ENCODE measurements around the gene RAB40A. TPM values are rescaled to one million over a fixed set of nuclear protein-coding genes. Genes with fewer than 3 reads are reported as not detected.

Gene RAB40A
- total RNA-seq, 1 experiment from 2014 or later: 0.17 TPM

- no peak overlapping the region for H3K4me3 Mint-ChIP-seq
- no peak overlapping the region for H3K27ac Mint-ChIP-seq
- H3K9me3 Mint-ChIP-seq: no peaks in the 10 kb centered on the region
- DNase-seq (ENCODE audit: low spot score): no peak
- H3K4me1 Mint-ChIP-seq: no peaks in the 10 kb centered on the region
- H3K27me3 Mint-ChIP-seq (ENCODE audit: low read depth): peaks cover 4% of the 10 kb centered on the region; the same call in 1 of the 2 replicates
- no peaks in the 10 kb centered on the region for H3K36me3 Mint-ChIP-seq
- ATAC-seq: no peak
- CTCF ChIA-PET: no interaction called here
- POLR2A ChIA-PET: no interaction called here
- TF ChIP-seq, protein P1, sequence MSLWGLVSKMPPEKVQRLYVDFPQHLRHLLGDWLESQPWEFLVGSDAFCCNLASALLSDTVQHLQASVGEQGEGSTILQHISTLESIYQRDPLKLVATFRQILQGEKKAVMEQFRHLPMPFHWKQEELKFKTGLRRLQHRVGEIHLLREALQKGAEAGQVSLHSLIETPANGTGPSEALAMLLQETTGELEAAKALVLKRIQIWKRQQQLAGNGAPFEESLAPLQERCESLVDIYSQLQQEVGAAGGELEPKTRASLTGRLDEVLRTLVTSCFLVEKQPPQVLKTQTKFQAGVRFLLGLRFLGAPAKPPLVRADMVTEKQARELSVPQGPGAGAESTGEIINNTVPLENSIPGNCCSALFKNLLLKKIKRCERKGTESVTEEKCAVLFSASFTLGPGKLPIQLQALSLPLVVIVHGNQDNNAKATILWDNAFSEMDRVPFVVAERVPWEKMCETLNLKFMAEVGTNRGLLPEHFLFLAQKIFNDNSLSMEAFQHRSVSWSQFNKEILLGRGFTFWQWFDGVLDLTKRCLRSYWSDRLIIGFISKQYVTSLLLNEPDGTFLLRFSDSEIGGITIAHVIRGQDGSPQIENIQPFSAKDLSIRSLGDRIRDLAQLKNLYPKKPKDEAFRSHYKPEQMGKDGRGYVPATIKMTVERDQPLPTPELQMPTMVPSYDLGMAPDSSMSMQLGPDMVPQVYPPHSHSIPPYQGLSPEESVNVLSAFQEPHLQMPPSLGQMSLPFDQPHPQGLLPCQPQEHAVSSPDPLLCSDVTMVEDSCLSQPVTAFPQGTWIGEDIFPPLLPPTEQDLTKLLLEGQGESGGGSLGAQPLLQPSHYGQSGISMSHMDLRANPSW (CRISPR knock-in tag; conservative IDR thresholded peaks at IDR 0.05; ENCODE audit: low read depth): no peak
- TF ChIP-seq MXD4 (CRISPR knock-in tag; IDR thresholded peaks at IDR 0.05; ENCODE audit: borderline replicate concordance): no peak
- no peak for TF ChIP-seq NR3C1 (CRISPR knock-in tag; conservative IDR thresholded peaks at IDR 0.05; ENCODE audit: low read depth)
- TF ChIP-seq HMGXB4 (CRISPR knock-in tag; IDR thresholded peaks at IDR 0.05): no peak
- no peak for TF ChIP-seq TEAD4 (CRISPR knock-in tag; IDR thresholded peaks at IDR 0.05)
- no peak for TF ChIP-seq GRHL2 (CRISPR knock-in tag; IDR thresholded peaks at IDR 0.05; ENCODE audit: insufficient replicate concordance, severe bottlenecking)
- no peak for TF ChIP-seq SMAD4 (CRISPR knock-in tag; IDR thresholded peaks at IDR 0.05)
- no peak for TF ChIP-seq PRRX2 (CRISPR knock-in tag; IDR thresholded peaks at IDR 0.05)
- TF ChIP-seq NFE2L1 (CRISPR knock-in tag; IDR thresholded peaks at IDR 0.05): no peak
- TF ChIP-seq FOXP1 (CRISPR knock-in tag; IDR thresholded peaks at IDR 0.05; ENCODE audit: borderline replicate concordance): no peak
- TF ChIP-seq ATF1 (CRISPR knock-in tag; IDR thresholded peaks at IDR 0.05): no peak
- TF ChIP-seq ATF6 (CRISPR knock-in tag; IDR thresholded peaks at IDR 0.05): no peak
- TF ChIP-seq CBFB (CRISPR knock-in tag; IDR thresholded peaks at IDR 0.05; ENCODE audit: low read depth): no peak
- no peak for TF ChIP-seq RORB (CRISPR knock-in tag; IDR thresholded peaks at IDR 0.05)
- TF ChIP-seq, protein P2, sequence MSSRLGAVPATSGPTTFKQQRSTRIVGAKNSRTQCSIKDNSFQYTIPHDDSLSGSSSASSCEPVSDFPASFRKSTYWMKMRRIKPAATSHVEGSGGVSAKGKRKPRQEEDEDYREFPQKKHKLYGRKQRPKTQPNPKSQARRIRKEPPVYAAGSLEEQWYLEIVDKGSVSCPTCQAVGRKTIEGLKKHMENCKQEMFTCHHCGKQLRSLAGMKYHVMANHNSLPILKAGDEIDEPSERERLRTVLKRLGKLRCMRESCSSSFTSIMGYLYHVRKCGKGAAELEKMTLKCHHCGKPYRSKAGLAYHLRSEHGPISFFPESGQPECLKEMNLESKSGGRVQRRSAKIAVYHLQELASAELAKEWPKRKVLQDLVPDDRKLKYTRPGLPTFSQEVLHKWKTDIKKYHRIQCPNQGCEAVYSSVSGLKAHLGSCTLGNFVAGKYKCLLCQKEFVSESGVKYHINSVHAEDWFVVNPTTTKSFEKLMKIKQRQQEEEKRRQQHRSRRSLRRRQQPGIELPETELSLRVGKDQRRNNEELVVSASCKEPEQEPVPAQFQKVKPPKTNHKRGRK (CRISPR knock-in tag; IDR thresholded peaks at IDR 0.05; ENCODE audit: borderline replicate concordance): no peak
- TF ChIP-seq JAZF1 (CRISPR knock-in tag; IDR thresholded peaks at IDR 0.05): no peak
- no peak for TF ChIP-seq ZNF232 (CRISPR knock-in tag; IDR thresholded peaks at IDR 0.05)
Observed at GRCh38 chrX:103520386-103520785, 1.1 kb upstream of the RAB40A start.

DNA sequence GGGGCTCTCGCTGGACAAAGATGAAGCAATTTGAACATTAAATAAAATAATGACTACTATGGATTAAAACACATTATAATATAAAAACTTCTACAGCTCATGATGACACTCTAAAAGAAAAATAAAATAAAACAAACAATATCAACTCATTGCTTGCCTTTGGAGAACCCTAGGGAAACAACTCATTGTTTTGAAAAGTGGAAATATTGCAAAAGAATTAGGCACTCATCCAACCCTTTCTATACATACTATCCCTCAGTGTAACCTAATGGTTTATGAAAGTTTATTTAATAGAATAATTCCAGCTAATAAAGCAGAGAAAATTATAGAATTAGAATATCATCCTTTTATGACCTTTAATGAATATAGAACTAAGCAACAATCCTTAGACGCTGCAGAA, 718 bp downstream of the RAB40A start:
- ChIA-PET CTCF (no interaction called here), POLR2A (no interaction called here)
- Mint-ChIP-seq H3K27ac (no peak overlapping the region), H3K4me3 (no peak overlapping the region), H3K9me3 (no peaks in the 10 kb centered on the region), H3K4me1 (no peaks in the 10 kb centered on the region), H3K27me3 (ENCODE audit: low read depth) (peaks cover 4% of the 10 kb centered on the region; the same call in 1 of the 2 replicates), H3K36me3 (no peaks in the 10 kb centered on the region)
- DNase-seq (ENCODE audit: low spot score) (no peak), ATAC-seq (no peak)
- TF ChIP-seq SOX15 (CRISPR knock-in tag; IDR thresholded peaks at IDR 0.05): no peak
- TF ChIP-seq NR2C2 (CRISPR knock-in tag; IDR thresholded peaks at IDR 0.05): no peak
- no peak for TF ChIP-seq ZBTB21 (CRISPR knock-in tag; IDR thresholded peaks at IDR 0.05; ENCODE audit: borderline replicate concordance)
- TF ChIP-seq, protein P3, sequence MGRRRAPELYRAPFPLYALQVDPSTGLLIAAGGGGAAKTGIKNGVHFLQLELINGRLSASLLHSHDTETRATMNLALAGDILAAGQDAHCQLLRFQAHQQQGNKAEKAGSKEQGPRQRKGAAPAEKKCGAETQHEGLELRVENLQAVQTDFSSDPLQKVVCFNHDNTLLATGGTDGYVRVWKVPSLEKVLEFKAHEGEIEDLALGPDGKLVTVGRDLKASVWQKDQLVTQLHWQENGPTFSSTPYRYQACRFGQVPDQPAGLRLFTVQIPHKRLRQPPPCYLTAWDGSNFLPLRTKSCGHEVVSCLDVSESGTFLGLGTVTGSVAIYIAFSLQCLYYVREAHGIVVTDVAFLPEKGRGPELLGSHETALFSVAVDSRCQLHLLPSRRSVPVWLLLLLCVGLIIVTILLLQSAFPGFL (CRISPR knock-in tag; IDR thresholded peaks at IDR 0.05; ENCODE audit: borderline replicate concordance): no peak
- no peak for TF ChIP-seq E2F4 (CRISPR knock-in tag; IDR thresholded peaks at IDR 0.05; ENCODE audit: borderline replicate concordance, low read depth)
- TF ChIP-seq RELA (CRISPR knock-in tag; IDR thresholded peaks at IDR 0.05; ENCODE audit: borderline replicate concordance): no peak
- no peak for TF ChIP-seq ATF1 (CRISPR knock-in tag; IDR thresholded peaks at IDR 0.05)

All from WTC11 (cell line).